SW 1271 (cell line): ENCODE measurements around the gene PLEKHG1.
A peak's percentile ranks its signal among the peaks of the same experiment; 100 is the strongest.

Experiments
- DNase-seq, 2 experiments: peaks; one replicate each; lab custom pipeline; 2025; lab: John Stamatoyannopoulos, UW

PLEKHG1 gene

GRCh38 chr6:150589852-150590251 is 9.8 kb upstream of the PLEKHG1 start:
- no peak for DNase-seq

DNA sequence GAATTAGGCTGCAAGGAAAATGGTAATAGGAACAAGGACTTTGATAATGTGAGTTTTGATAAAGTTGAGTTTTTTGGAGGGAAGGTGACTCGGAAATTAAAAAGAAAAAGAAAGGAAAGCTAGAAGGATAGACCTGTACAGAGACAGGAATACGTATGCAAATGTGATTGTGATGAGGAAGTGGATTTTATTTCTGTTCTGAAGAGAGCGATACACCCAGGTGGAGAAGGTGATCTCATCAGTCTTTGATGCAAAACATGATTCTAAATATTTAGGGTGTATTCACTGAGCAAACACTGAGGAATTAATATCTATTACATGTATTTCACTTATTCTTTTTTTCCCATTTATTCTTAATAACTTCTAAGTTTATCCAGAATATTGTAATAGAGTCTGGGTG is 9.2 kb upstream of the PLEKHG1 start:
- DNase-seq, result no peak

DNA sequence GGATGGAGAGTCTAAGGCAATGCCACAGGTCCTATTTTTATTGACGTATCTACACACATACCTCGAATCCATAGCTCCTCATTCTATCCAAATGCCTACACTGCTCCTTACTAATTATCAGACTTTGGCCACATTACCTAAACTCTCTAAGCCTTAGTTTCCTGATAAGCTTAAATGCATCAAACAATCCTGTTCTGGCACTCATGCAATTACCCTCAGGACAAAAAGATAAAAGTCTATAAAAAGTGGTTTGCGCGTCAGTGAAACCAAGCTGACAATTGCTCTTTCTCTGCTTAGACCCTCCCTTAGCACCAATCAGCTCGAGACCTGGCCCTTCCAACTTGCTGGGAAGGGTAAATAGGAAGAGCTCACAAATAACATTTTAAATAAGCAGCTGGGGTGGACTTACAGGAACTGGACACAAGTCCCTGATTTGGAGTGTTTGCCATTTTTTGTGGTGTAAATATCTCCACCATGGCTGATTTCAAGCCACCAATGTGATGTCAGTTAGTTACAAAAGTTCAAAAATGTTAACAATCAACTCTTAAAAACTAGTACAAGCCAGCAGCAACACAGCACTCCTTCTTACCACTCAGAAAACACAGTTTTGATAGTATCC is 7.2 kb upstream of the PLEKHG1 start:
- no peak for DNase-seq

DNA sequence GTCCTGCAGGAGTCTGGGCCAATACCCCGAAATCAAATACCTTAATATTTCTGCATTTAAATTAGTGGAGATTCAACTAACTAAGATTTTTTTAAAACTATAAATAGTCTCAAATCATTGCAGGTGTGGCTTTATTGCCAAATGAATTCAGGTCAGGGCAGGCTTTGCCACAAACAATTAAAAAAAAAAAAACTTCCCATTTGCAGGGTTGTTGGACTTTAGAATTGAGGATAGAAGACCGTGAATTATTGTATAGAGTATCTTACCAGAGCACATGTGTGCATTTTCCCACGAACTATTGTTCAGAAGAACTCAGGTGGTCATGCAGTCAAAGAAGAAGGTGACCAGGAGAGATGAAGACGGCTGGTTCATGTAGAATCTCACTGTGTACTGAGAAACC is 6.6 kb upstream of the PLEKHG1 start:
- no peak for DNase-seq

GRCh38 chr6:150596439-150596838 is 3.2 kb upstream of the PLEKHG1 start:
- no peak for DNase-seq

- DNase-seq, result no peak
These were observed 1.3 kb upstream of the PLEKHG1 start for GRCh38 chr6:150598401-150598800.

DNA sequence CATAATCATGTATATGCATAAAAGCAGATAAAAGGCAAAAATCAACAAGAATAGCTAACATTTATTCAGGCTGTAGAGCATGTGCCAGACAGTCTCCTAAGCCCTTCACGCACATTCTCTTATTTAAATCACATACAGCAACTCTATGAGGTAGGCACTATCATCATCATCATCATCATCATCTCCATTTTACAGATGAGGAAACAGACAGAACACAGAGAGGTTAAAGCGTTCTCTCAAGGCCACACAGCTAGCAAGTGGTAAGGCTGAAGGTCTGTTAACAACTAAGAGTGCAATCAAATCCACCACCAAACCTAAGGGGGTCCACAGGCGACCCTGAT is 857 bp upstream of the PLEKHG1 start:
- DNase-seq, result no peak

- DNase-seq, result no peak
These were observed 270 bp downstream of the PLEKHG1 start for GRCh38 chr6:150600010-150600300.

DNA sequence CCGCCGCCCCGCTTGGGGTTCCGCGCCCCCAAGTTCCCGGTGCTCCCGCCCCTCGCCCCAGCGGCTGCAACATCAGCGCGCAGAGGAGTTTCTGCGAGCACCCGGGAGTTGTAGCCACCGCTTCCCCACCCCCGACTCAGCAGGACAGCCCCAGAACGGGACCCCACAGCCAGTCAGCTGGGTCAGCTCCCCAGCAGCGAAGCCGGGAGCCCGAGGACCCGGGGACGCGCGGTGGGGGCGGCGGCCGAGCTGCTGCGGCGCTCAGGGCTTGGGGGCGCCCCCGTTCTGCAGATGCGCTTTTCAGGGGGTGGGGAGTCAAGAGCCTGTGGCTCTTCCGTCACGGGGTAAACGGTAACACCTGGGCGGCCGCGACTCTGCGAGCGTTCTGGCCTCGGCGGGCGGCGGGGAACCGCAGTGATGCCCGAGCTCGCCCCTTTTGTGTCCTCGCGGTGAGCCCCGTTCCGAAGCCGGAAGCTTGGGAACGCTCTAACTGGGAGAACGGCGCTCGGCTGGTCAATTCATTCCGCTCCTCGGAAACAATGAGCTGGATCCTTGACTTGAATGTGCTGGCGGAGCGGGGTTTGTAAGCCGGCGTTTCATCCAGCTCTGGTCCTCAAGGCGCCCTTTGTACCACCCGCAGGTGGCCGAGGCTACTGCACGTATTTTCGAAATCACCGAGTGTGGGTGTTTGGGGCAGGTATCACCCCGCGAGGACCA is 774 bp downstream of the PLEKHG1 start:
- peak; percentile 47 to 49 for DNase-seq

GRCh38 chr6:150601439-150601838 is 1.8 kb downstream of the PLEKHG1 start:
- DNase-seq, result no peak

GRCh38 chr6:150603176-150603575 is 3.5 kb downstream of the PLEKHG1 start:
- no peak for DNase-seq

DNA sequence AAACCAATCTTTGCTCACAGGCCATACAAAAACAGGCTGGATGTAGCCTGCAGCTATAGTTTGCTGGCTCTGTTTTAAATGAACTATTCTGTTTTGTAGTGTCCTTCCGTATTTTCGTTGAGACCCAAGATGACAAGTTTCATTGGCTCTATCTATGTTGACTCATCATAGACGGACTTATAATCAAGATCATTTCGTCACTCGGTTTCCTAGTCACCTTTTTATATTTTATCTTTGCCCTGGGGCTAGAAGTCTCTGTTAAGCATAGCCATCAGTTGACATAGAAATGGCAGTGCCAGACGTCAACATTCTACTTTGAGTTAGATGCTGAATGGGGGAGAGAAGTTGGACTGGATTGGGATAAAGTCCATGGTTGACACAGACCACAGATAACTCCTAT is 4.8 kb downstream of the PLEKHG1 start:
- no peak for DNase-seq

DNA sequence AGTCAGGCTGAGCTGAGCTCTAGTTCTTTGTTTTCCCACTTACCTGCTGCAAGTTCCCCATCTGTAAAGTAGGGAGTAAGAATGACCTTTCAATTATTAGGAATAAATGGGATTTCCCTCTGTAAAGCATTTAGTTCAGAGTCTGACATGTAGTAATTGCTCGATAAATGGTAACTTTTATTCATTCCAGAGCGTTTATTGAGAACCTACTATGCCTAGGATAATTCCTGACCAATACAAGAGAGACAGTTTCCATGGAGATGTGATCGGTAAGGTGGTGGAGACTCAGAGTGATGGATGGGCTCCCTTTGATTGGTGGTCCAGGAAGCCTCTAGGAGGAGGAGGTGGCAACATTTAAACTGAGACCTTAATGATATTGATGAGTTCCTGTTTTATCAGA is 5.6 kb downstream of the PLEKHG1 start:
- DNase-seq, result no peak

GRCh38 chr6:150606168-150606591 is 6.5 kb downstream of the PLEKHG1 start:
- no peak for DNase-seq

DNA sequence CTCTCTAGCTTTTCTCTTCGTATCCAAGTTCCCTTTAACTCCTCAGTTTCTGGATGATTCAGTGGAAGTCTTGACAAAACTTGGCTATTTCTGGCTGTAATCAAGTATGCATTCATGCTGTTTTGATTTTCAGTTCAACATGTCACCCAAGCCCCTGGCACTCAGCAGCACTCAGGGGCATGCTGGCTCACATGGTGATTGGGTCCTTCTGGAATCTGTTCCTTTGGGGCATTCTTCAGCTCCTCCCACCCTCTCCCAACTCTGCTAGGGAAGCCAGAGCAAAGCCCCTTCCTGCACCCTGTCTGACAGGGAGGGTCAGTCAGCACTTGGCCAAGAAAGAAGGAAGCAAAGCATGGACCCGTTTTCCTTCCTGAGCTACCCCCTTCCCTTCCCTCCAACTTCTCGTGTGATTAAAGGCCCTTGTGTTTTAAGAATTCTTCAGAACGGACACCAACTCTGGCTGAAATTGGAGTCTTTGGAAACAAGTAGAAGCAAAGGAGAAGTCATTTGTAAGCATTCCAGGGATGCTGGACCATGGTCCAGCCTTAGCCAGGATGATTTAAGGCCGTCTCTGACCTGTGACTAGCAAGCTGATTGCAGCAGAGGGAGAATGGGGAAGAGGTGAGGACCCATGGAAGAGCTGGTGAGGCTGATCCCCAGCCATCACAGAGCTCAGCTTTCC is 7.1 kb downstream of the PLEKHG1 start:
- DNase-seq, result no peak

DNA sequence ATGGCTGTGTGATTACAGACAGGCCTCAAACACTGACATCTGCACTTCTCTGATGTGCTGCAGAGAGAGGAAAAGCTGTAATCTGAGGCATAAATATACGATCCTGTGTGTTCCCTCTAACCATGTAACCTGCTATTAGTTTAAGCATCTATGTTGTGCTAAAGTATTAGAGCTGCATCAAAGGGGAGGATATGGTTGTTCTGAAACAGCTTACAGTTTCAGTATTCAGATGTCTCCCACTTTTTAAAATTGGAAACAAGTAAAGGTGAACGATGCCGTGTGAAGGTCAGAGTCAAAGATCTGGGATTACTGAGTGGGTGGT is 7.6 kb downstream of the PLEKHG1 start:
- DNase-seq, result no peak

- no peak for DNase-seq
These were observed 10.9 kb downstream of the PLEKHG1 start for GRCh38 chr6:150610584-150610983.

GRCh38 chr6:150613269-150613668 is 13.6 kb downstream of the PLEKHG1 start:
- DNase-seq, result no peak

- DNase-seq, result no peak
These were observed 16.3 kb downstream of the PLEKHG1 start for GRCh38 chr6:150615967-150616366.

- DNase-seq, result no peak
These were observed 16.9 kb downstream of the PLEKHG1 start for GRCh38 chr6:150616586-150616985.

DNA sequence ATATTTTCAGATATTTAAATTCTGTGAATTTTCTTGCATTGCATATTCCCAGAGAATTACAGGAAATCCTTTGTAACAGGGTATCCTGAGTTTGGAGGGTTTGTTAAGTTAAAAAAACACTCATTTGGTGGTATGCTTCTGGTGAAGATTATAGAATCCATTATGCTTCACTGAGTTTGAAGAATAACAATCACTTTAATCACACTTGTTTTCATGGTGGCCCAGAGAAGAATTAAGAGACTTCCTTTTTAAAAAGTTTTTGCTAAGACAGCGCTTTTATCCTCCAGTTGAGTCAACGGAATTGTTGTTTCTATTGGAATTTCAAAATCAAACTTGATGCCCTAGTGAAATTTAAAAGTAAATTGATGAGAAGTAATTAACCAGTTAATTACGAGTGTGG is 17.4 kb downstream of the PLEKHG1 start:
- no peak for DNase-seq

- DNase-seq, result no peak
These were observed 18.1 kb downstream of the PLEKHG1 start for GRCh38 chr6:150617496-150618460.

DNA sequence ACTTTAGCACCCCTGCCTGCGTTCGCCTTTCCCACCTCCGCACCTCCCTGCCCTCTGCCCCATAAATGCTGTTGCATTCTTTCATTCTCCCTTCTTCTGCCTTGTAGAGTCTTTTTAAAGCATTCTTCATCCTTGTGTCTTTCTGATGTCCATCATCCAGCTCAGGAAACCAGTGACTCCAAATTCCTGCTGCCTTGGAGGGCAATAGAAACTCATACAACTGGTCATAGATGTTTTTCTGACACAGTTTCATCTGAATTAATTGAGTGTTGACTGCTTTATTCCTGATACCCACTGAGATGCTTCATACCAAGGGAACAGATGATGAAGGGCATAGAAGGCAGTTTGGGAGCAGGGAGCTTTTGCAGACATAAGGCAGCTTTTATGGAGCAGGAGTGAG is 19.6 kb downstream of the PLEKHG1 start:
- no peak for DNase-seq
